NK-92 (cell line): ENCODE data around the gene CACNA2D3.
"Not testable (repeated sequence)": the region's sequence is repeated elsewhere in the genome, so short reads cannot be mapped to it uniquely, and the experiment has no call there.

Experiments
- DNase-seq: peaks from one replicate; lab custom pipeline; 2025; ENCODE audit not compliant: unreplicated experiment; lab: John Stamatoyannopoulos, UW

Gene CACNA2D3

GRCh38 chr3:54608041-54608440, 485.7 kb downstream of the CACNA2D3 start:
- DNase-seq: no peak

GRCh38 chr3:54619053-54619452, 496.7 kb downstream of the CACNA2D3 start:
- DNase-seq: no peak

- DNase-seq: no peak
These were observed 497.2 kb downstream of the CACNA2D3 start for GRCh38 chr3:54619531-54619930.

GRCh38 chr3:54621184-54621583, 498.8 kb downstream of the CACNA2D3 start:
- no peak for DNase-seq

GRCh38 chr3:54622678-54623077, 500.3 kb downstream of the CACNA2D3 start:
- DNase-seq: no peak

GRCh38 chr3:54625805-54626787, 503.7 kb downstream of the CACNA2D3 start:
- no peak for DNase-seq

- DNase-seq: no peak
These were observed 506.6 kb downstream of the CACNA2D3 start for GRCh38 chr3:54628888-54629441.

- no peak for DNase-seq
These were observed 507.8 kb downstream of the CACNA2D3 start for GRCh38 chr3:54630101-54630623.

GRCh38 chr3:54631001-54631400, 508.6 kb downstream of the CACNA2D3 start:
- not testable (repeated sequence) for DNase-seq

- no peak for DNase-seq
These were observed 509.4 kb downstream of the CACNA2D3 start for GRCh38 chr3:54631516-54632325.

- no peak for DNase-seq
These were observed 509.9 kb downstream of the CACNA2D3 start for GRCh38 chr3:54632326-54632665.

- DNase-seq: no peak
These were observed 510.5 kb downstream of the CACNA2D3 start for GRCh38 chr3:54632834-54633233.

- no peak for DNase-seq
These were observed 511.2 kb downstream of the CACNA2D3 start for GRCh38 chr3:54633444-54634121.

- DNase-seq: no peak
These were observed 511.7 kb downstream of the CACNA2D3 start for GRCh38 chr3:54634122-54634469.

GRCh38 chr3:54639790-54640372, 517.5 kb downstream of the CACNA2D3 start:
- not testable (repeated sequence) for DNase-seq

GRCh38 chr3:54641226-54642014, 519.1 kb downstream of the CACNA2D3 start:
- DNase-seq: no peak

GRCh38 chr3:54642147-54642546, 519.8 kb downstream of the CACNA2D3 start:
- no peak for DNase-seq

GRCh38 chr3:54647721-54648120, 525.4 kb downstream of the CACNA2D3 start:
- DNase-seq: no peak

GRCh38 chr3:54649551-54649950, 527.2 kb downstream of the CACNA2D3 start:
- no peak for DNase-seq
